Uterus (tissue), 4 donors: ENCODE results near the gene NSMF. TPM values are rescaled to one million over a fixed set of nuclear protein-coding genes. Genes with fewer than 3 reads are reported as not detected.

Source experiments
- DNase-seq, 2 donors: peaks; one replicate each; pipeline ENCODE4 v3.0.0-alpha.2; 2019 to 2020
- H3K27ac ChIP-seq, 2 donors: fragments of 200-600 bp; sonication (generic); 1 replicate in 1 of 2; 2 replicates in 1 of 2; pipeline ENCODE4 v1.5.1; 2016 to 2018
- H3K27me3 ChIP-seq, 2 donors: fragments of 200-600 bp; sonication (generic); one replicate each; pipeline ENCODE4 v1.5.1; 2018 to 2019; ENCODE audit warnings: control low read depth in 1 of 2
- H3K36me3 ChIP-seq, 2 donors: fragments of 200-600 bp; sonication (generic); one replicate each; pipeline ENCODE4 v1.5.1; 2019; ENCODE audit warnings: control low read depth in 1 of 2
- H3K4me1 ChIP-seq, 2 donors: fragments of 200-600 bp; sonication (generic); one replicate each; pipeline ENCODE4 v1.5.1; 2018 to 2019; ENCODE audit warnings: control low read depth in 1 of 2
- H3K4me3 ChIP-seq, 2 donors: fragments of 200-600 bp; sonication (generic); 1 replicate in 1 of 2; 2 replicates in 1 of 2; pipeline ENCODE4 v1.5.1; 2018 to 2019; ENCODE audit warnings: mild to moderate bottlenecking in 1 of 2
- H3K9me3 ChIP-seq, 2 donors: fragments of 200-600 bp; sonication (generic); one replicate each; pipeline ENCODE4 v1.5.1; 2019; ENCODE audit warnings: control low read depth in 1 of 2
- POLR2A ChIP-seq, 2 donors: fragments of 450-650 bp; IDR thresholded peaks; one replicate each; pipeline ENCODE4 v1.6.1; 2016; ENCODE audit warnings: antibody characterized with exemption in 2 of 2, mild to moderate bottlenecking in 1 of 2, moderate library complexity in 1 of 2
- intact Hi-C: fragments of 100-400 bp; cut with DNase I; formaldehyde crosslinking; loops from one replicate; pipeline ENCODE4 v1.15.1; 2023; ENCODE audit warnings: low total_unique reads
- total RNA-seq, 4 donors: library from RNA; depleted of rRNA in 3 of 4; stranded (reverse); fragments of >200 nt in 3 of 4; gene quantifications; one replicate each; pipeline versions ENCODE4 v1.1.0 to v1.2.4, GENCODE V29; 2014 to 2023
- TF ChIP-seq, protein P1 (sequence below), 4 experiments: fragments of 200-600 bp in 2 of 4; fragments of 450-650 bp in 2 of 4; sonication (generic) in 2 of 4; IDR thresholded peaks; one replicate each; pipeline ENCODE4 v1.5.1; 2016 to 2019; ENCODE audit warnings: antibody characterized with exemption in 4 of 4, mild to moderate bottlenecking in 2 of 4, moderate library complexity in 1 of 4
- donor health status: DM: yes; HTN: yes; CAD: no.

NSMF gene
- total RNA-seq, 4 donors from 2014 or later, result 17.4 to 40.7 (median 32.1) TPM

DNA sequence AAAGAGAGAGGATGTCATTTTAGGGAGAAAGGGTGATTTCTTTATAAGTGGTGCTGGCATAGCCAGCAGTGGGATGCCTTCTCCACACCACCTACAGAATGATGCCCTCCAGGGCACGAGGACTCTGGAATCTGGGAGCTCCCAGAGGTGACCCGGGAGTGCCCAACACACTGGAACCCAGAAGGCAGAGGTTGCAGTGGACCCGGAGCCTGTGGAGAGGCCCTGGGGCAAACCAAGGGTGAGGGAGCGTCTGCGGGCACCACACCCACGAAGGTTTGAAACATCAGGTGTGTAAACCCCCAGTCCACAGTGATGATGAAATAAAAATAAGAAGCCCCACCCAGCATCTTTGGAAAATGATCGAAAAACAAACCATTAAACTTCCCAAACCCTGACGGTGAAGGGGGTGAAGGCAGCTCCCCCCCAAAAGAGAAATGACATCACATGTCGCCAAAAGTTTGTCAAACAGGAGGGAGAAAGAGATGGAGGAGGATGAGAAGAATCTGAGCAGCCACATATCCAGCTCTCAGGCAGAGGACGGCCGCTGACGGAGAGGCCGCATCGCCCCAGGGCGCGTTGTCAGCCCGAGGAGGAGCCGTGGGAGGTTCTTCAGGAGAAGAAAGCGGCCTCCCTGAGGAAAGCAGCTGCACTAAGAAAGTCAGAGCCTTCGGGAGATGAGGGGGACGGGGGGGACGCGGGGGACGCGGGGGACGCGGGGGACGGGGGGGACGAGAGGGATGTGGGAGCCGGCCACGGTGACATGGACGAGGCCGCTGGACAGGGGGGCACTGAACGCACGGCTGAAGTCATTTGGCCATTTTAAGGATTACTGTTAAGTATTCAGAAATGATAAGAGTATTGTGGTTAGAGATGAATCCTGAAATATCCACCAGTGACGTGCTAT lies 43.1 kb upstream of the NSMF start:
- TF ChIP-seq, protein P1, sequence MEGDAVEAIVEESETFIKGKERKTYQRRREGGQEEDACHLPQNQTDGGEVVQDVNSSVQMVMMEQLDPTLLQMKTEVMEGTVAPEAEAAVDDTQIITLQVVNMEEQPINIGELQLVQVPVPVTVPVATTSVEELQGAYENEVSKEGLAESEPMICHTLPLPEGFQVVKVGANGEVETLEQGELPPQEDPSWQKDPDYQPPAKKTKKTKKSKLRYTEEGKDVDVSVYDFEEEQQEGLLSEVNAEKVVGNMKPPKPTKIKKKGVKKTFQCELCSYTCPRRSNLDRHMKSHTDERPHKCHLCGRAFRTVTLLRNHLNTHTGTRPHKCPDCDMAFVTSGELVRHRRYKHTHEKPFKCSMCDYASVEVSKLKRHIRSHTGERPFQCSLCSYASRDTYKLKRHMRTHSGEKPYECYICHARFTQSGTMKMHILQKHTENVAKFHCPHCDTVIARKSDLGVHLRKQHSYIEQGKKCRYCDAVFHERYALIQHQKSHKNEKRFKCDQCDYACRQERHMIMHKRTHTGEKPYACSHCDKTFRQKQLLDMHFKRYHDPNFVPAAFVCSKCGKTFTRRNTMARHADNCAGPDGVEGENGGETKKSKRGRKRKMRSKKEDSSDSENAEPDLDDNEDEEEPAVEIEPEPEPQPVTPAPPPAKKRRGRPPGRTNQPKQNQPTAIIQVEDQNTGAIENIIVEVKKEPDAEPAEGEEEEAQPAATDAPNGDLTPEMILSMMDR (IDR thresholded peaks at IDR 0.05), result no peak
- TF ChIP-seq POLR2A (IDR thresholded peaks at IDR 0.05), result no peak
- Histone ChIP-seq H3K4me1 (no peaks in the 10 kb centered on the region), H3K27ac (no peak overlapping the region), H3K36me3 (no peaks in the 10 kb centered on the region), H3K27me3 (no peaks in the 10 kb centered on the region), H3K9me3 (no peaks in the 10 kb centered on the region), H3K4me3 (no peak overlapping the region)
- intact Hi-C loops, result no loop called here
- DNase-seq, result no peak

DNA sequence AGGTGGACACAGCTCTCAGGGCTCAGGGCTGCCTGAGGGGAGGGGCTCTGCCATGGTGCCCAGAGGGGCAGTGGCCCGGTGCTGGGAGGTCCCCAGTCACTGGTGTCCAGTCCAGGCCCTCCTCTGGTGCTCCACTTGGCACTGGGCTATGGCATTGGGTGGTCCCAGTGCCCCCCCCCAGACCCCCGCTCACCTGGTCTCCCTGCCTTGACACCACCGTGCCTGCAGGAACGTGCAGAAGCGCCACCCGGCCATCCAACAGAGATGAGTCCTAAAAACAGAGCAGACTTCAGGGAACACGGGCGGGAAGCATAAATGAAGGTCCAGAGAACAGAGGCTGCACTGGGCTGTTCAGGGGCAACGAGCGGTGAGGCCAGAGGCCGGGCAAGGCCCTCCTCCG lies 42.3 kb upstream of the NSMF start:
- no peaks in the 10 kb centered on the region for H3K9me3 ChIP-seq
- H3K27ac ChIP-seq, result no peak overlapping the region
- H3K4me1 ChIP-seq, result no peaks in the 10 kb centered on the region
- no peak for DNase-seq
- no peaks in the 10 kb centered on the region for H3K36me3 ChIP-seq
- TF ChIP-seq, protein P1 (IDR thresholded peaks at IDR 0.05), result no peak
- no peak for TF ChIP-seq POLR2A (IDR thresholded peaks at IDR 0.05)
- no peak overlapping the region for H3K4me3 ChIP-seq
- intact Hi-C loops, result no loop called here
- no peaks in the 10 kb centered on the region for H3K27me3 ChIP-seq

DNA sequence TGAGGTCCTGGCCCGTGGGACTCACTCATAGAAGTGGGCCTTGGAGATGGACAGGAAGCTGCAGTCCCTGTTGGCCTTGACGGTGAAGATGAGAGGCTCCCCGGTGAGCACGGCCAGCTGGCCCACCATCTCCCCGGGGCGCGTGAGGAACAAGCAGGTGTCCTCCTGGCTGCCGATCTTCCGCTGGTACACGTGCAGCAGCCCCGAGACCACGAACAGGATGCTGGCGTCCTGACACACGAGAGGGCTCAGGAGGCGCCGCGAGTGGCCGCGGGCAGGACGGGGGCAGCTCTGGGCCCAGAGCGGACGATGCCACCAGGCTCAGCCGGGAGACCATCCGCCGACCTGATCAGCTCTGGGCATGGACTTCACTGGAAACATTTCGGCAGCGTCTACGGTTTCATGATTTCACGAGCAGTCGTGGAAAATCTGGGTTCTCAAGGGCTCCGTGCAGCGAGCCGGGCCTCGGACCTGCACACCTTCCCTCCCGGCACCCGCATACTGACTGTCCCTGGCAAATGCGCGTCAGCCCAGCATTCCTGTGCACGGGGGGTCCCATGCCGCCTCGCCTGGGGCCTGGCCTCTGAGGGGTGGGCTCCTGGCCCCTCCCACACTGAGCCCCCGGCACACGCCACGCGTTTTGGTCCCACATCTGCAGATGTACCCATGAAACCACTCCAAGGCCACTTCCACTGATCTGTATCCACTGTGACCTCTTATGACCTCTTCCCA lies 41.7 kb upstream of the NSMF start:
- H3K36me3 ChIP-seq, result no peaks in the 10 kb centered on the region
- intact Hi-C loops, result no loop called here
- DNase-seq, result no peak

DNA sequence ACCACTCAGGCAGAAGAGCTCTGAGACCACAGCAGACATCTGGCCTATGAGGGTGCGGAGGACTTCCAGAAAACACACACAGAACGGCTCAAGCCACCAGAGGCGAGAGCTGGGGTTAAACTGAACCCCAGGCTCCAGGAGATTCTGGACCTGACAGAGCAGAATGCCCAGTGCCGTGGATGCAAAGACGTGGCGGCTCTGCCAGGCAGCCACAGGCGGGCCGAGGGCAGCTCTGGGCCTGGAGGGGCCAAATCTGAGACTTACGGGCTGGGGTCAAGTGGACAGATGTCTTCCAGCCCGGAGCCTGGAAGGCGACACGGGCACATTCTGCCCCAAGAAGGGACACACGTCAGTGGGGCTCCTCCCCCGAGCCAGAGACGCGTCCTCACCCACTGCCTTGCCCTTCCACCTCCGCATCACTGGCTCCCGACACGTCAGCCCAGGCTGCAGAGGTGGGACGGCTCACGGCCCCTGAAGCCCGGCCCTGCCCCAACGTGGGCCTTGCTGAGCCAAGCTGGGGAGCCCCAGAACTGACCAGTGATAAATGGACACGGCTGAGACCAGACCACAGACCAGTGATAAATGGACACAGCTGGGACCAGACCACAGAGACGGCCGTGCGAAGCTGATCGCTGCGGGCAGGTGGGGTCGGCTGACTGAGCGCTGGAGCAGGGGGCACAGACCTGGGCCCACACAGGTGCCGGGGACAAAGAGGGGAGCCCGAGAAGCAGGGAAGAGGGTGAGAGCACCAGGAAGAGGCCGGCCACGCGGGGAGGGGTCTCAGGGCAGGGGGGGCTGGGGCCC lies 40.9 kb upstream of the NSMF start:
- H3K27ac ChIP-seq, result no peak overlapping the region
- no peak for TF ChIP-seq POLR2A (IDR thresholded peaks at IDR 0.05)
- TF ChIP-seq, protein P1 (IDR thresholded peaks at IDR 0.05), result no peak
- H3K9me3 ChIP-seq, result no peaks in the 10 kb centered on the region
- DNase-seq, result no peak
- no peak overlapping the region for H3K4me3 ChIP-seq
- H3K27me3 ChIP-seq, result no peaks in the 10 kb centered on the region
- H3K4me1 ChIP-seq, result no peaks in the 10 kb centered on the region
- H3K36me3 ChIP-seq, result no peaks in the 10 kb centered on the region
- intact Hi-C loops, result no loop called here

More for the DNA sequence above, 41.7 kb upstream of the NSMF start:
- TF ChIP-seq POLR2A (IDR thresholded peaks at IDR 0.05), result no peak
- TF ChIP-seq, protein P1 (IDR thresholded peaks at IDR 0.05), result no peak
- Histone ChIP-seq H3K27ac (no peak overlapping the region), H3K4me1 (no peaks in the 10 kb centered on the region), H3K27me3 (no peaks in the 10 kb centered on the region), H3K4me3 (no peak overlapping the region), H3K9me3 (no peaks in the 10 kb centered on the region)
